K562 (cell line): Measurements from ENCODE around the gene PRR35. TPM values are rescaled to one million over a fixed set of nuclear protein-coding genes. Genes with fewer than 3 reads are reported as not detected.
A peak's percentile ranks its signal among the peaks of the same experiment; 100 is the strongest.

Experiments
- CUX1 ChIP-seq: fragments of 200-800 bp; sonication (Bioruptor generic); IDR thresholded peaks from 2 replicates; pipeline ENCODE4 v1.6.1; 2016; ENCODE audit warnings: missing genetic modification characterization, missing compliant biosample characterization
- E2F4 ChIP-seq: sonication (generic); formaldehyde crosslinking; IDR thresholded peaks from 2 replicates; pipeline ENCODE4 v1.8.0; 2022; ENCODE audit warnings: mild to moderate bottlenecking, low read depth, missing genetic modification reagents
- ELK3 ChIP-seq: fragments of 450-650 bp; formaldehyde crosslinking; IDR thresholded peaks from 2 replicates; pipeline ENCODE4 v1.4.0; 2020; ENCODE audit warnings: mild to moderate bottlenecking
- ETS1 ChIP-seq: conservative IDR thresholded peaks from 2 replicates; pipeline ENCODE4 v1.6.1; 2011; ENCODE audit warnings: low read depth, mild to moderate bottlenecking, low read length; ENCODE audit not compliant: control insufficient read depth
- HDAC3 ChIP-seq: fragments of 450-650 bp; IDR thresholded peaks from 2 replicates; pipeline ENCODE4 v1.6.1; 2018; ENCODE audit warnings: borderline replicate concordance, mild to moderate bottlenecking, moderate library complexity; ENCODE audit not compliant: partially characterized antibody
- MAZ ChIP-seq, 2 experiments: fragments of 450-650 bp in 1 of 2; sonication (generic) in 1 of 2; formaldehyde crosslinking; IDR thresholded peaks in 1 of 2; conservative IDR thresholded peaks in 1 of 2; 2 replicates each; pipeline versions ENCODE4 v1.4.0 to v1.5.0; 2020; ENCODE audit warnings: mild to moderate bottlenecking in 1 of 2, missing genetic modification reagents in 1 of 2
- PRMT5 ChIP-seq: sonication (generic); formaldehyde crosslinking; IDR thresholded peaks from 2 replicates; pipeline ENCODE4 v1.5.0; 2020; ENCODE audit warnings: missing genetic modification reagents
- THRA ChIP-seq: fragments of 450-650 bp; IDR thresholded peaks from 2 replicates; pipeline ENCODE4 v1.6.1; 2017; ENCODE audit warnings: mild to moderate bottlenecking, moderate library complexity
- ZBTB34 ChIP-seq: fragments of 250-450 bp; sonication (Bioruptor Pico); IDR thresholded peaks from 2 replicates; pipeline ENCODE4 v1.8.0; 2021; ENCODE audit warnings: mild to moderate bottlenecking, moderate library complexity
- ZNF165 ChIP-seq: fragments of 250-450 bp; sonication (Bioruptor Pico); IDR thresholded peaks from 2 replicates; pipeline ENCODE4 v1.4.0; 2020; ENCODE audit warnings: borderline replicate concordance
- ZNF551 ChIP-seq: fragments of 250-450 bp; sonication (Bioruptor Pico); IDR thresholded peaks from 2 replicates; pipeline ENCODE4 v1.5.0; 2021; ENCODE audit warnings: mild to moderate bottlenecking, moderate library complexity
- polyA plus RNA-seq, 8 experiments: library from polyadenylated mRNA; depleted of rRNA in 4 of 8; stranded (reverse) in 5 of 8; unstranded in 3 of 8; fragments of >200 nt; fragmentation: Nextera tagmentation in 2 of 8; fragmentation: Illumina TruSeq in 1 of 8; extraction: Ambion mirVana in 2 of 8; extraction: Trizol in 1 of 8; gene quantifications; 2 replicates each; pipeline versions ENCODE4 v1.2.1 to v1.2.3, GENCODE V29; 2011 to 2014; ENCODE audit warnings: inconsistent platforms in 1 of 8, missing spikeins in 1 of 8
- total RNA-seq, 7 experiments: library from RNA; depleted of rRNA in 6 of 7; stranded (reverse); fragments of >200 nt in 6 of 7; fragmentation: Illumina TruSeq in 2 of 7; extraction: Trizol in 2 of 7; gene quantifications; 2 replicates each; pipeline versions ENCODE4 v1.2.1 to v1.2.3, GENCODE V29; 2011 to 2021; ENCODE audit warnings: low replicate concordance in 1 of 7

Gene PRR35
- total and polyA plus RNA-seq, 9 of the 15 experiments (the other 6 are each of a cell fraction or from before 2014, with no cell fraction given): 0.17 to 0.45 (median 0.21) TPM; not detected in 5

- no peak for TF ChIP-seq ELK3 (CRISPR knock-in tag)
- TF ChIP-seq ZBTB34 (CRISPR knock-in tag): no peak
- TF ChIP-seq PRMT5 (CRISPR knock-in tag): no peak
- TF ChIP-seq ZNF551: no peak
- TF ChIP-seq E2F4 (CRISPR knock-in tag): no peak
- TF ChIP-seq MAZ (CRISPR knock-in tag; conservative IDR thresholded peaks at IDR 0.05 in 1 of 2, IDR thresholded peaks at IDR 0.05 in 1 of 2): 0 out of 4 replicates have a peak, but pooled peaks of 1 of the 2 experiments have one; percentile 48
- no peak for TF ChIP-seq ZNF165
- no peak for TF ChIP-seq ETS1
- TF ChIP-seq HDAC3: no peak
- TF ChIP-seq CUX1 (CRISPR knock-in tag): no peak
- TF ChIP-seq THRA: no peak
These were observed 13.1 kb upstream of the PRR35 start (continued) for GRCh38 chr16:546909-547770.
